ENCODE results near the gene OSTN.

- TF ChIP-seq ZFP3 (CRISPR knock-in tag; IDR thresholded peaks at IDR 0.05) (no peak), RARB (CRISPR knock-in tag; IDR thresholded peaks at IDR 0.05) (no peak), ZNF70 (CRISPR knock-in tag; IDR thresholded peaks at IDR 0.05) (no peak), ZFP30 (CRISPR knock-in tag; IDR thresholded peaks at IDR 0.05) (no peak), ARNTL (CRISPR knock-in tag; IDR thresholded peaks at IDR 0.05; ENCODE audit: borderline replicate concordance, low read depth) (no peak), PATZ1 (CRISPR knock-in tag; IDR thresholded peaks at IDR 0.05; ENCODE audit: borderline replicate concordance) (no peak), ISL1 (CRISPR knock-in tag; IDR thresholded peaks at IDR 0.05) (no peak), TSHZ2 (CRISPR knock-in tag; IDR thresholded peaks at IDR 0.05) (no peak), GLIS3 (CRISPR knock-in tag; IDR thresholded peaks at IDR 0.05) (no peak), TOX (CRISPR knock-in tag; IDR thresholded peaks at IDR 0.05; ENCODE audit: borderline replicate concordance) (no peak), CSDC2 (CRISPR knock-in tag; IDR thresholded peaks at IDR 0.05) (no peak), ESRRG (CRISPR knock-in tag; IDR thresholded peaks at IDR 0.05) (no peak)
These were observed 36.6 kb downstream of the OSTN start for GRCh38 chr3:191235331-191236314.

Data from SK-N-SH treated with all-trans-retinoic acid at 6 μM for 48 hours (cell line).